ENCODE measurements around the gene ARMC2.

ARMC2 gene

GRCh38 chr6:108966855-108967755, 118.9 kb downstream of the ARMC2 start:
- Histone ChIP-seq H3K4me2 (ENCODE audit: low read length) (no peak overlapping the region), H4K20me1 (ENCODE audit: insufficient read depth, low read length) (no peaks in the 10 kb centered on the region), H3K27me3 (ENCODE audit: insufficient read depth, low read length) (no peaks in the 10 kb centered on the region), H2AFZ (ENCODE audit: low read length) (no peak overlapping the region), H3K9me3 (ENCODE audit: low read length) (no peaks in the 10 kb centered on the region), H3K9me2 (ENCODE audit: low read depth, low read length) (no peaks in the 10 kb centered on the region), H3K4me3 (ENCODE audit: low read depth, low read length, poor library complexity, severe bottlenecking) (no peak overlapping the region), H3K4me1 (ENCODE audit: insufficient read depth, low read length, severe bottlenecking) (no peaks in the 10 kb centered on the region), H3K27ac (ENCODE audit: low read depth, low read length, poor library complexity, severe bottlenecking) (no peak overlapping the region), H3K36me3 (ENCODE audit: insufficient read depth, low read length) (no peaks in the 10 kb centered on the region), H3F3A (ENCODE audit: insufficient read depth, low read length) (no peaks in the 10 kb centered on the region), H3K79me2 (ENCODE audit: insufficient read depth, low read length) (no peaks in the 10 kb centered on the region), H3K9ac (ENCODE audit: low read length) (no peak overlapping the region)
- TF ChIP-seq CTCF (IDR thresholded peaks at IDR 0.05; ENCODE audit: low read length), result no peak

- Histone ChIP-seq H3K27ac (ENCODE audit: low read depth, low read length, poor library complexity, severe bottlenecking) (no peak overlapping the region), H3K4me2 (ENCODE audit: low read length) (no peak overlapping the region), H3K4me3 (ENCODE audit: low read depth, low read length, poor library complexity, severe bottlenecking) (no peak overlapping the region), H3K9me3 (ENCODE audit: low read length) (peaks cover 4% of the 10 kb centered on the region; the same call in 1 of the 2 replicates), H3F3A (ENCODE audit: insufficient read depth, low read length) (no peaks in the 10 kb centered on the region), H2AFZ (ENCODE audit: low read length) (no peak overlapping the region), H3K27me3 (ENCODE audit: insufficient read depth, low read length) (no peaks in the 10 kb centered on the region), H4K20me1 (ENCODE audit: insufficient read depth, low read length) (no peaks in the 10 kb centered on the region), H3K4me1 (ENCODE audit: insufficient read depth, low read length, severe bottlenecking) (no peaks in the 10 kb centered on the region), H3K9me2 (ENCODE audit: low read depth, low read length) (no peaks in the 10 kb centered on the region), H3K79me2 (ENCODE audit: insufficient read depth, low read length) (no peaks in the 10 kb centered on the region), H3K9ac (ENCODE audit: low read length) (no peak overlapping the region), H3K36me3 (ENCODE audit: insufficient read depth, low read length) (no peaks in the 10 kb centered on the region)
- TF ChIP-seq CTCF (IDR thresholded peaks at IDR 0.05; ENCODE audit: low read length), result no peak
- no peak for TF ChIP-seq EZH2 (IDR thresholded peaks at IDR 0.05; ENCODE audit: borderline replicate concordance, low read length)
These were observed 120.4 kb downstream of the ARMC2 start for GRCh38 chr6:108968325-108969316.

- Histone ChIP-seq H3K36me3 (ENCODE audit: insufficient read depth, low read length) (no peaks in the 10 kb centered on the region), H3K9me2 (ENCODE audit: low read depth, low read length) (no peaks in the 10 kb centered on the region), H3F3A (ENCODE audit: insufficient read depth, low read length) (no peaks in the 10 kb centered on the region), H3K79me2 (ENCODE audit: insufficient read depth, low read length) (no peaks in the 10 kb centered on the region), H3K27me3 (ENCODE audit: insufficient read depth, low read length) (no peaks in the 10 kb centered on the region), H3K4me1 (ENCODE audit: insufficient read depth, low read length, severe bottlenecking) (no peaks in the 10 kb centered on the region), H3K27ac (ENCODE audit: low read depth, low read length, poor library complexity, severe bottlenecking) (no peak overlapping the region), H3K9ac (ENCODE audit: low read length) (no peak overlapping the region), H3K4me2 (ENCODE audit: low read length) (no peak overlapping the region), H2AFZ (ENCODE audit: low read length) (no peak overlapping the region), H3K4me3 (ENCODE audit: low read depth, low read length, poor library complexity, severe bottlenecking) (no peak overlapping the region), H4K20me1 (ENCODE audit: insufficient read depth, low read length) (no peaks in the 10 kb centered on the region), H3K9me3 (ENCODE audit: low read length) (peaks cover 4% of the 10 kb centered on the region; the same call in 1 of the 2 replicates)
- no peak for TF ChIP-seq EZH2 (IDR thresholded peaks at IDR 0.05; ENCODE audit: borderline replicate concordance, low read length)
- TF ChIP-seq CTCF (IDR thresholded peaks at IDR 0.05; ENCODE audit: low read length), result no peak
These were observed 121.6 kb downstream of the ARMC2 start for GRCh38 chr6:108969776-108970175.

Data from OCI-LY1 (cell line).